Kidney (tissue), 14 donors: ENCODE measurements around the gene OIT3. TPM values are rescaled to one million over a fixed set of nuclear protein-coding genes. Genes with fewer than 3 reads are reported as not detected.

Source experiments
- DNase-seq, 5 donors: peaks; one replicate each; pipeline ENCODE4 v3.0.0-alpha.2; 2013 to 2020
- FAIRE-seq: peaks from 2 replicates; lab custom pipeline; 2012; peaks lifted over from hg19 to GRCh38; lab: Jason Lieb, UNC
- H3K27ac ChIP-seq, 2 donors: one replicate each; pipeline ENCODE4 v1.7.0; 2013; ENCODE audit warnings: low read depth in 2 of 2, low read length in 2 of 2, inconsistent platforms in 1 of 2
- H3K27me3 ChIP-seq: one replicate; pipeline ENCODE4 v1.7.1; 2013; ENCODE audit warnings: low read length, inconsistent platforms; ENCODE audit not compliant: control insufficient read depth, insufficient read depth
- H3K36me3 ChIP-seq, 3 donors: one replicate each; pipeline versions ENCODE4 v1.7.0 to v1.7.1; 2013; ENCODE audit warnings: low read length in 3 of 3, control low read depth in 1 of 3, inconsistent platforms in 1 of 3; ENCODE audit not compliant: insufficient read depth in 3 of 3, control insufficient read depth in 2 of 3
- H3K4me1 ChIP-seq, 3 donors: one replicate each; pipeline versions ENCODE4 v1.7.0 to v1.7.1; 2013; ENCODE audit warnings: low read length in 3 of 3, inconsistent platforms in 1 of 3, low read depth in 1 of 3; ENCODE audit not compliant: control insufficient read depth in 2 of 3, insufficient read depth in 2 of 3
- H3K4me3 ChIP-seq, 3 donors: one replicate each; pipeline versions ENCODE4 v1.7.0 to v1.8.1; 2013; ENCODE audit warnings: low read length in 3 of 3, control low read depth in 1 of 3, inconsistent platforms in 1 of 3
- H3K9ac ChIP-seq, 3 donors: one replicate each; pipeline versions ENCODE4 v1.7.0 to v1.7.1; 2013; ENCODE audit warnings: low read length in 3 of 3, control low read depth in 1 of 3, inconsistent platforms in 1 of 3
- H3K9me3 ChIP-seq, 3 donors: one replicate each; pipeline versions ENCODE4 v1.7.0 to v1.7.1; 2013; ENCODE audit warnings: low read length in 3 of 3, control low read depth in 1 of 3, inconsistent platforms in 1 of 3; ENCODE audit not compliant: control insufficient read depth in 2 of 3, insufficient read depth in 1 of 3
- CTCF ChIP-seq: IDR thresholded peaks from 3 replicates; pipeline ENCODE4 v1.5.1; 2012; ENCODE audit warnings: mild to moderate bottlenecking, moderate library complexity, borderline replicate concordance; ENCODE audit not compliant: insufficient read depth; ENCODE audit errors: extremely low read depth
- intact Hi-C: fragments of 100-400 bp; cut with DNase I; formaldehyde crosslinking; loops from one replicate; pipeline ENCODE4 v1.11.1; 2022
- polyA plus RNA-seq: library from polyadenylated mRNA; stranded (reverse); fragments of 350-450 nt; fragmentation: Illumina TruSeq; extraction: RNeasy Lipid Tissue Mini Kit (QIAGEN cat#74804); gene quantifications from one replicate; pipeline ENCODE4 v1.2.3, GENCODE V29; 2014; ENCODE audit warnings: low read depth, low replicate concordance; ENCODE audit not compliant: insufficient read depth
- total RNA-seq: library from RNA; stranded (reverse); fragmentation: NEBNext Ultra II Directional; extraction: Animal tissue kit (Norgen Biotek cat#: 25700); gene quantifications from one replicate; pipeline ENCODE4 v1.2.1, GENCODE V29; 2021
- donor health status: control.
- donor health status: control.
- donor health status: control.
- donor health status: control.
- donor health status: control.
- donor health status: DM: yes; HTN: yes; CAD: no.
- donor health status: Normal renal cell carcinoma (clear cell type).

The OIT3 gene
- total and polyA plus RNA-seq, 2 donors from 2014 or later: not detected

DNA sequence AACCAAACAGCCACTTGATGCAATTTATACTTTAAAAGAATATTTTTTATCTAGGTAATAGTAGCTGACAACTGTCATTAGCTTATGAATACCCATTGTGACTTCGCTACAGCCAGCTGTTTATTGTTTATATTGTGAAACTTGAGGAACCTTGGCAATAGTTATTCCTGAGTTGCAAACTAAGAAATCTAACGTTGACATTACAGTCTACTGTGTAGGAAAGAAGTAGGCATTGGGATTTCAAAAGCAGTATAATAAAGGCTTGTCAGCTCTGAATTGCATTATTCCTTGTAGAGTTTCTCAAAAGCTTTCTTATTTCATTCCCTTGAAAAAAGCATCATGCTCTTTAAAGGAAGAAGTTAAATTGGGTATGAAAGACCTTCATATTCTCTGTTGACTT is 42.7 kb upstream of the OIT3 start:
- H3K4me3 ChIP-seq: no peak overlapping the region
- no peaks in the 10 kb centered on the region for H3K4me1 ChIP-seq
- no peak overlapping the region for H3K27ac ChIP-seq
- peaks cover 0 to 2% (median 0%) of the 10 kb centered on the region in 3 donors for H3K9me3 ChIP-seq
- no peak for FAIRE-seq
- no peak for DNase-seq
- TF ChIP-seq CTCF: no peak
- intact Hi-C loops: no loop called here
- H3K27me3 ChIP-seq: no peaks in the 10 kb centered on the region
- no peaks in the 10 kb centered on the region for H3K36me3 ChIP-seq
- H3K9ac ChIP-seq: no peak overlapping the region

- TF ChIP-seq CTCF: no peak
- Histone ChIP-seq H3K36me3 (no peaks in the 10 kb centered on the region), H3K9ac (no peak overlapping the region), H3K4me3 (no peak overlapping the region), H3K27me3 (no peaks in the 10 kb centered on the region), H3K27ac (no peak overlapping the region), H3K4me1 (no peaks in the 10 kb centered on the region), H3K9me3 (peaks cover 0 to 2% (median 0%) of the 10 kb centered on the region in 3 donors)
- no peak for DNase-seq
- intact Hi-C loops: no loop called here
- no peak for FAIRE-seq
These were observed 42.0 kb upstream of the OIT3 start for GRCh38 chr10:72851509-72851908.

- Histone ChIP-seq H3K9ac (no peak overlapping the region), H3K27me3 (no peaks in the 10 kb centered on the region), H3K36me3 (no peaks in the 10 kb centered on the region), H3K27ac (no peak overlapping the region), H3K4me1 (no peaks in the 10 kb centered on the region), H3K4me3 (no peak overlapping the region), H3K9me3 (peaks cover 0 to 2% (median 0%) of the 10 kb centered on the region in 3 donors)
- DNase-seq (no peak), FAIRE-seq (no peak)
- no peak for TF ChIP-seq CTCF
- intact Hi-C loops: no loop called here
These were observed 41.0 kb upstream of the OIT3 start for GRCh38 chr10:72852508-72852907.

- H3K27me3 ChIP-seq: no peaks in the 10 kb centered on the region
- H3K4me3 ChIP-seq: no peak overlapping the region
- no peaks in the 10 kb centered on the region for H3K36me3 ChIP-seq
- TF ChIP-seq CTCF: no peak
- FAIRE-seq (no peak), DNase-seq (no peak)
- H3K4me1 ChIP-seq: no peaks in the 10 kb centered on the region
- H3K9me3 ChIP-seq: peaks cover 0 to 2% (median 0%) of the 10 kb centered on the region in 3 donors
- no peak overlapping the region for H3K27ac ChIP-seq
- intact Hi-C loops: no loop called here
- H3K9ac ChIP-seq: no peak overlapping the region
These were observed 38.4 kb upstream of the OIT3 start for GRCh38 chr10:72855129-72855528.
